Myometrial cell (primary cell): ENCODE results near the gene P2RX3. TPM values are rescaled to one million over a fixed set of nuclear protein-coding genes. Genes with fewer than 3 reads are reported as not detected.

ENCODE experiments used
- total RNA-seq: library from RNA; depleted of rRNA; stranded (reverse); fragments of >200 nt; gene quantifications from 2 replicates; pipeline ENCODE4 v1.2.3, GENCODE V29; 2015

The P2RX3 gene
- total RNA-seq: not detected in 2 replicates

DNA sequence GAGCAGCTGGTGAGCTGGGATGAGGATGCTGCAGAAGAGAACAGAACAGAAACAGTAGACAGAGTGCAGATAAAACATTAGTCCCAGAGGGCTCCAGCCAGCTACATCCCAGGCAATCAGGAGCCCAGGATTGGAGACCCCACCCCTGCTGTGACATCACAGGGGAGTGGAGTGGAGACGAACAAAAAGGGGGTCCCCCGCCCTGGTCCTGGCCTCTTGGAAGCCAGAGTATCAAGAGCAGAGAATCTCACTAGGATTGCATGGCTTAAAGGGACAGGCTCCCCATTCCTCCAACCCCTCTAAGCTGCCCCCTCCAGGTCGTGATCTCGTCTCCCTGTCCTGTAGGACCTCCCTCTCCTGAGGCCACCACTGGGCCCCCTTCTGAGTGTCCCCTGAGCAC is at the start of gene P2RX3:
P2RX3 (plus strand) TSS at position 211 of the 400 bp plus-strand sequence. CDS start 199 bp downstream, outside the sequence.

DNA sequence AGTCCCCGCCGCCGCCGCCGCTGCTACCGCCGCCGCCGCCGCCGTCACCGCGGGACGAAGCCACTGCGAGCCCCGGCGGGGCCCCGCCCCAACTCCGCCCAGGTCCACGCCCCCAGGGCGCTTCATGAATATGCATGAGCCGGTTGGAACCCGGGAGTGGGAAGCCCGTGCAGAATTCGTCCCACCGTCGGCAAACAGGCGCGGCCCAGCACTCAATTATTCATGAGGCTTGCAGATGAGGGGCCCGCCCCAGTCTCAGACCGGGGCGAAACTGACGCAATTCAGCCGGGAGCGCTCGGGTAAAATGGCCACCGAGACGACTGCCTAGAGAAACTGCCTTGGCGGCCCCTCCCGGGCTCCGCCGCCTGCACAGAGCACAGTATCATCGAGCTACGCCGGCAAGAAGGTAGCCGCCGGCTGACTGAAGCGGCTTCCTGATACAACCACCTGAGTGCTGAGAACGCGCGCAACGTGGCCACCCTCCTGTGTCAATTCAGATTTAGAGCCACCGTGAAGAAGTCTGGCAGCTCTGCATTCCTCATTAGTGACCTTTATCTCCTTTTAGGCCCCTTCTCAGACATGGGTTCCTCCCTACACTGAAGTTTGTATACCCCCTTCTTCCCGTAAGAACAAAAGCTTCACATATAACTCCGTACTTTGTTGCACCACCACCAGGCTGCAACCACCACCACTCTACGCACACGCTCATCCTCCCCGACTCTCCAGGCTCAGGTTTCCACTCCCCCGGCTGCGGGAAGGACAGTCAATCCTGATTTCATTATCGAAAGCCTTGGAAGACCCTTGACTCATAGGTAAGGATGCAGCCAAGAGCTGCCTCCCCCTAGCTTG is 13.0 kb upstream of the P2RX3 start, which contains the start of gene TNKS1BP1:
TNKS1BP1 (minus strand) TSS at position 67 of the 849 bp plus-strand sequence. CDS start 3,067 bp downstream, outside the sequence.

DNA sequence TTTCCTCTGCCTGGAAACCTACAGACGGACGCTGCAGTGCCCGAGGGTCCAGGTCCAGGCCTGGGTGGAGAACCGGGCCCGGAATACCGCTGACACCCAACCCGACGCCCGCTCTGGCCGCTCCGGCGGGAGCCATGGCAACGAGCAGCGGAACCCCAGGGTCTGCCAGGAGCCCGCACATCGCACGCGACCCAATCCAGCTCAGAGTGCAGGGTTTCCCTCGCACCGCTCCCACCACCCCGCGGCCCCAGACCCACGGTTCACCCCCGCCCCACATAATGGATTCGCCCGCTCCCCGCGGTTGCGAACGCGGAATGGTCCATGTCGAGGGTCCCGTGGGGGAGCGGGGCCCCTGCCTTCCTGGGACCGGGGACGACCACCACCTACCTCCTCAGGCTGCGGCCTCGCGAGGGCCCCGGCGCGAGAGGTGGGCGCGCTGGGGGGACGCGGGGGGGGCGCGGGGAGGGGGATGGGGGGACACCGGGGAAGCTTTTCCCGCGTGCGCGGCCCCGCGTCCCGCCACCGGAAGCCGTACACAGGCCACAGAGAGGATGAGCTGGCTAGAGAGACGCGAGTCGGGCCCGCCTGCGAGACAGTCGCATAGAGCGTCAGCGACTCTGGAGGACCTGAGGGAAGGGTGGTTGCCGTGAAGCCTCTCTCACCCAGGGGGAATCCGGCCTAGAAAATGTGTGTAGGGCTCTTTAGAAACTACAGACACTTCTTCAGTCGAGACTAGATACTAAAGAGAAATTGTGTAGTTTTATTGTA is 2.6 kb upstream of the P2RX3 start, which contains the start of gene SSRP1:
SSRP1 (minus strand) TSS at position 550 of the 768 bp plus-strand sequence. CDS start 771 bp downstream, outside the sequence.

DNA sequence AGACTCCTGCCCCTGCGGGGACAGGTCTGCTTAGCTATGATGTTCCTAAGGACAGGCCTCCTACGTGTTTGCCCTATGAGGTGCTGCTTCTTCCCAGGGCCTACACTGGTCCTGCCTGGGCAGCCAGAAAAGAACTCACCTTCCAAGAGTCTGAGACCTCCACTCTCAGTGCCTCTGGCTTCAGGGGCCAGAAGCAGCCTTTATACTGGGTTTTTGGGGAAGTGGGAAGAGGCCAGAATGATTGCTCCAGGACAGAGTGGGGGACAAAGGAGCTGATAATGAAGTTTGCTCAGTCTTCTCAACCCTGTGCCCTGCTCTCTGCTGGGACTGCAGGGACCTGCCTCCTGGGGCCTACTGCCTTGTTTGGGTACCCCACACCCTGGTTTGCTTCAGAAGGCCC is 42.8 kb downstream of the P2RX3 start, which contains the start of gene PRG3:
PRG3 (minus strand) TSS at position 176 of the 400 bp plus-strand sequence. CDS start 442 bp downstream, outside the sequence.

DNA sequence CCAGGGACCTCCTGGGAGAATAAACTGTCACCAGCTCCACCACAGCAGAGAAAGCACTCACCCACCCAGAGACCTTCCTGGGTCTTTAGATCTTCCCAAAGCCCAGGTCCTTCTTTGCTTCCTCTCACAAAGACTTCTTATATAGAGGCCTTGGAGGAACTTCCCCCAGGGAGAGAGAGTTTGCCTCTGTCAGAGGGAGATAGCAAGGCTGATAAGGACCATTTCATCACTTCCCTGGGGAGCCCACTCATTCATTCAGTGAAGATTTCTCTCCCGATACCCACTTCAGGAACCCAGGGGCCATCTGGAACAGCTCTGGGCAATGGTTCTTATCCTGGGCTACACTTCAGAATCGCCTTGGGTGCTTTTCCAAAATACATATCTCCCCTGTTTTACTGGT is 52.4 kb downstream of the P2RX3 start, which contains the start of gene PRG2:
PRG2 (minus strand) TSS at position 116 of the 400 bp plus-strand sequence. CDS start 706 bp downstream, outside the sequence.

Other genes starting within 250 kb of the P2RX3 start
- not detected in 2 replicates for gene LRRC55, start 156.4 kb upstream of the P2RX3 start, total RNA-seq
- not detected in 2 replicates for gene APLNR, start 101.1 kb upstream of the P2RX3 start, total RNA-seq
- gene TNKS1BP1, start 13.4 kb upstream of the P2RX3 start, total RNA-seq: 72.8 and 73.8 TPM in 2 replicates
- gene SSRP1, start 2.5 kb upstream of the P2RX3 start, total RNA-seq: 103 and 138 TPM in 2 replicates
- not detected in 2 replicates for gene PRG3, start 42.8 kb downstream of the P2RX3 start, total RNA-seq
- gene PRG2, start 52.3 kb downstream of the P2RX3 start, total RNA-seq: not detected in 2 replicates
- 83.5 and 190 TPM in 2 replicates for gene SLC43A3, start 88.8 kb downstream of the P2RX3 start, total RNA-seq
- gene RTN4RL2, start 122.2 kb downstream of the P2RX3 start, total RNA-seq: 1.4 and 1.7 TPM in 2 replicates
- 19.9 and 20.9 TPM in 2 replicates for gene SLC43A1, start 177.3 kb downstream of the P2RX3 start, total RNA-seq
- 41.5 and 43.8 TPM in 2 replicates for gene TIMM10, start 192.4 kb downstream of the P2RX3 start, total RNA-seq
- gene SMTNL1, start 199.2 kb downstream of the P2RX3 start, total RNA-seq: not detected in 2 replicates
- 66.6 and 96.0 TPM in 2 replicates for gene UBE2L6, start 229.3 kb downstream of the P2RX3 start, total RNA-seq